H1 (cell line): ENCODE data around the gene LYSMD3. TPM values are rescaled to one million over a fixed set of nuclear protein-coding genes. Genes with fewer than 3 reads are reported as not detected.

Source experiments
- BRCA1 ChIP-seq: IDR thresholded peaks from 2 replicates; pipeline ENCODE4 v1.6.1; 2012; ENCODE audit warnings: low read depth, low read length, improper control_type of control experiment
- CHD7 ChIP-seq: fragments of 300-600 bp; sonication (generic); IDR thresholded peaks from 2 replicates; pipeline ENCODE4 v1.7.1; 2012; ENCODE audit warnings: low read length, moderate library complexity, mild to moderate bottlenecking, inconsistent platforms; ENCODE audit not compliant: insufficient replicate concordance
- PHF8 ChIP-seq: fragments of 200-600 bp; sonication (generic); conservative IDR thresholded peaks from 2 replicates; pipeline ENCODE4 v1.7.1; 2012; ENCODE audit warnings: low read depth, mild to moderate bottlenecking, inconsistent platforms, low read length, moderate library complexity
- POLR2A ChIP-seq, 2 experiments: IDR thresholded peaks; 1 replicate in 1 of 2; 2 replicates in 1 of 2; pipeline ENCODE4 v1.6.1; 2011; ENCODE audit warnings: low read depth in 2 of 2, low read length in 2 of 2, mild to moderate bottlenecking in 2 of 2; ENCODE audit errors: control extremely low read depth in 1 of 2
- RNF2 ChIP-seq: fragments of 200-900, 300-1000 bp; sonication (generic); IDR thresholded peaks from 2 replicates; pipeline ENCODE4 v1.7.1; 2016; ENCODE audit warnings: borderline replicate concordance, low read depth, mild to moderate bottlenecking, antibody characterized with exemption, low read length; ENCODE audit not compliant: poor library complexity, severe bottlenecking; ENCODE audit errors: missing control alignments
- SP4 ChIP-seq: IDR thresholded peaks from 2 replicates; pipeline ENCODE4 v1.6.1; 2012; ENCODE audit warnings: low read length, inconsistent platforms
- ZNF274 ChIP-seq: IDR thresholded peaks from 2 replicates; pipeline ENCODE4 v1.7.0; 2012; ENCODE audit warnings: low read length, borderline replicate concordance; ENCODE audit errors: extremely low read depth
- polyA plus RNA-seq, 7 experiments: library from polyadenylated mRNA; depleted of rRNA in 3 of 7; stranded (reverse) in 5 of 7; unstranded in 2 of 7; fragments of >200 nt in 5 of 7; fragments of 200-250 nt in 2 of 7; gene quantifications; 1 replicate in 5 of 7; 2 replicates in 1 of 7; 4 replicates in 1 of 7; pipeline versions ENCODE4 v1.2.1 to v1.2.3, GENCODE V29; 2011 to 2013; ENCODE audit warnings: missing spikeins in 2 of 7, mixed read lengths in 2 of 7
- total RNA-seq: library from RNA; stranded (reverse); fragmentation: NEBNext Ultra II Directional; extraction: Animal tissue kit (Norgen Biotek cat#: 25700); gene quantifications from 2 replicates; pipeline ENCODE4 v1.2.1, GENCODE V29; 2021

Gene LYSMD3
- total and polyA plus RNA-seq, 2 of the 8 experiments (the other 6 are each of a cell fraction or from before 2014, with no cell fraction given), result 3.7 to 14.9 TPM

- no peak for TF ChIP-seq CHD7
- TF ChIP-seq ZNF274, result no peak
- no peak for TF ChIP-seq POLR2A (IDR thresholded peaks at IDR 0.05; ENCODE audit: control extremely low read depth in 1 of 2, low read depth in 2 of 2, low read length in 2 of 2)
- no peak for TF ChIP-seq RNF2
- no peak for TF ChIP-seq SP4
- TF ChIP-seq PHF8, result no peak
- TF ChIP-seq BRCA1, result no peak
- TF ChIP-seq, all 59 proteins: peak for 0
Measured at GRCh38 chr5:90548069-90548593, 18.7 kb upstream of the LYSMD3 start (continued).
